Dedifferentiated amniotic fluid mesenchymal stem cell (primary cell): ENCODE measurements around the gene ENDOG.
"Not testable (repeated sequence)": the region's sequence is repeated elsewhere in the genome, so short reads cannot be mapped to it uniquely, and the experiment has no call there.

Experiments used
- DNase-seq: peaks from one replicate; pipeline ENCODE4 v3.0.0-alpha.2; 2016; ENCODE audit errors: extremely low spot score

Gene ENDOG

GRCh38 chr9:128862401-128862851 is 44.1 kb downstream of the ENDOG start:
- no peak for DNase-seq

- no peak for DNase-seq
These were observed 45.3 kb downstream of the ENDOG start for GRCh38 chr9:128863647-128864046.

DNA sequence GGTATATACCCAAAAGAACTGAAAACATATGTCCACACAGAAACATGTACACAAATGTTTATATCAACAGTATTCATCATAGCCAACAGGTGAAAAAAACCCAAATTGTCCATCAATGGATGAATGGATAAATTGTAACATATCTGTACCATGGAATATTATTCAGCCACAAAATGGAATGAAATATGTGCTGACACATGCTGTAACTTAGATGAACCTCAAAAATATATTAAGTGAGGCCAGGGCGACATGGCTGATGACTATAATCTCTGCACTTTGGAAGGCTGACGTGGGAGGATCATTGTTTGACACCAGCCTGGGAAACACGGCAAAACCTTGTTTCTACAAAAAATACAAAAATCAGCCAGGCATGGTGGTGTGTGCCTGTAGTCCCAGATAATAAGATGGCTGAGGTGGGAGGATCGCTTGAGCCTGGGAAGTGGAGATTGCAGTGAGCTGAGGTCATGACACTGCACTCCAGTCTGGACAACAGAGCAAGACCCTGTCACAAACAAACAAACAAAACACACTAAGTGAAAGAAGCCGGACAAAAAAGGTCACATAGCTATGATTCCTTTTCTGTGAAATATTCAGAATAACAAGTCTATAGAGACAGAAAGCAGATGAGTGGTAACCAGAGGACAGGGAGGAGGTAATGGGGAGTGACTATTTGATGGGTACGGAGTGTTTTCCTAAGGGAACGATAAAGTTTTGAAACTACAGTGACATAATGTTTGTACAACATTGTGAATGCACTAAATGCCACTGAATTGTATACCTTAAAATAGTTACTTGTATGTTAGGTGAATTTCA is 52.0 kb downstream of the ENDOG start:
- DNase-seq = no peak

GRCh38 chr9:128870941-128871265 is 52.6 kb downstream of the ENDOG start:
- DNase-seq = not testable (repeated sequence)
